GM21447 (cell line): ENCODE data around the gene MUC6.
A peak's percentile ranks its signal among the peaks of the same experiment; 100 is the strongest.

Experiments used
- ATAC-seq: cut with Tn5 transposase; IDR thresholded peaks from one replicate; pipeline ENCODE4 v1.9.1; 2021; ENCODE audit not compliant: unreplicated experiment

The MUC6 gene

DNA sequence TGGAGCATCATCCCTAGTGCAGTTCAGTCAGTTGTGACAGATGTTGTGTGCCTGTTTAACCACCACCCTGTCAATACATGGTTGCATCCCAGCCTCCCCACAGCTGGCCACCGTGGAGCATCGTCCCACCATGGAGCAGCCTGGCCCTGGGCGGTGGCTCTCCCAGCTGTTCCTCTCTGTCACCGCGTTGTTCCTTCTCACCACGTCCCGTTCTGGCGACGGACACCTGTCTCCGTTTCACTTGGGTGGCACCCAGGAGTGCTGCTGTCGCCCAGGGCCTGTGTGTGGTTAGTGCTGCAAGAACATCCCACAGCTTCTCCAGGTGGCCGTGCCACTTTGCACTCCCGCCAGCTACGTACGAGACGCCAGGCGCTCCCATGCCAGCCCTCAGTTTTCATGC is 26.5 kb downstream of the MUC6 start:
- ATAC-seq, result no peak

DNA sequence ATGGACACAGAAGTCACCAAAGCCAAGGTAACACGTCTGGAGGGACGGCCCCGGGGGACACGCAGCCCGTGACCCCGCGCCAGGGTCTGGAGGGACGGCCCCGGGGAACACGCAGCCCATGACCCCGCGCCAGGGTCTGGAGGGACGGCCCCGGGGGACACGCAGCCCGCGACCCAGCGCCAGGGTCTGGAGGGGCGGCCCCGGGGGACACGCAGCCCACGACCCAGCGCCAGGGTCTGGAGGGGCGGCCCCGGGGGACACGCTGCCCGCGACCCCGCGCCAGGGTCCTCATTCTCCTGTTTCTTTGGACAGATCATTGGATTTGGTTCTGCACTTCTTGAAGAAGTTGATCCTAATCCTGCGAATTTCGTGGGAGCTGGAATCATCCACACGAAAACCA is 27.1 kb downstream of the MUC6 start:
- ATAC-seq, result no peak

DNA sequence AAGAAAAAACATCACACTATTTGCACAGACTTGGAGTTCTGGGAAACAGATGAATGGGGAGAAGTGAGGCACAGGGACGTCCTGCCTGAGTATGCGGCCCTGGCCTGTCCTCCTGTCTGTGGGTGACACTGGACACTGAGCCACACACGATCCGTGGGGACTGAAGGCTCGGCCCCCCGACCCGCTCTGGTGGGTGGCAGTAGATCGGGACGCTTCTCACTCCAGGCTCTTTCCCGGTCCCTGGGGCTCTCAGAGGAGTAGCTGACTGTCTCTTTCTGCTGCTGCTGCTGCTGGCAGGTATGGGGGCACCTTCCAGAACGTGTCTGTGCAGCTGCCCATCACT is 27.7 kb downstream of the MUC6 start:
- no peak for ATAC-seq

DNA sequence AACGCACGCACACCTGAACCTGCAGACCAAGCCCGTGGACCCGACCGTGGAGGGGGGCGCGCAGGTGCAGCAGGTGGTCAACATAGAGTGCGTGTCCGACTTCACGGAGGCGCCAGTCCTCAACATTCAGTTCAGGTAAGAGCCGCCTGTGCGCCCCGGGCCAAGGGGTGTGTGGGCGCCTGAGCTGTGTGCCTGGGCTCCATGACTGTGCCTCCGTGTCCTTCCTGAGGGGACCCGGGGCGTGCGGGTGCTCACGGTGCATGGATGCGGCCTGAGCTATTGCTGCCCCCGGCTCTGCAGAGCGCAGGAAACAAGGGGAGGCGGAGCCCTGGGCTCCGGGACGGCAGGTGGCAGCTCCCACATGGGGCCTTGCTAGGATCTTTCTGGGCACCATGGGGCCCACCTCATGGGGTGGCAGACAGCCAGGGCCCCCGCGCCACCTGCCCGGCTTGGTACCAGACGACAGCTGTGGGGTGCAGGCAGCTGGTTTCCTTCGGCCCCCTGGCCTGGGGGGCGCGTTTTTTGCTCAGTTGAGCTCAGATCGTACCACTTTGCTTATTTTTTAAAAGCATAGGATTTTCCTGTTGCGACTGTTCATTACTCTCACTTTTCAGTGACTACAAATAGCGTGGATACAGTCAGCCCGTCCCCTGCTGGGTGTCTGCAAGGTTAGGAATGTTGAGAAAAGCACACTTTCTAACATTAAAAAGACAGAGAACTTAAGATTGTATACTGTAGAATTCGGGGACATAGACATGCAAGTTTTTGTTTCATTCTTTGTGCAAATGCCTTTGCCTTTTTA is 28.3 kb downstream of the MUC6 start:
- no peak for ATAC-seq

DNA sequence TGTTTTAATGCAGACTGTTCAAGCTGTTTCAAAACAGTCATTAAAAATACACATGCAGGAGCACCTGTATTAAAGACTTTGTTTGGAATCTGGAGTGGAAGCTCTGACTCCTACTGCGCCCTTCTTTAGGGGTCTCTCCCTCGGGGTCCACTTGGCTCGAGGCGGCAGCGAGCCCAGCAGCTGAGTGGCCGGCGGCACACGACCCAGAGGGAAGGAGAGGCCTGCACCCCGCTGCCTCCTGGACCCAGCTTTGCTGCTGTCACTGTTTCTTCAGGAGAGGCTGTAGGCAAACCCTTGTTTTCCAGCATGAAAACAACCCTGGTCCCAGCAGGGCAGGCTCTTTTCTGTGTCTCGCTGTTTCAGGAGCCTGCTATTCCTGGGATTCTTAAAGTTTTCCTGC is 29.2 kb downstream of the MUC6 start:
- no peak for ATAC-seq

DNA sequence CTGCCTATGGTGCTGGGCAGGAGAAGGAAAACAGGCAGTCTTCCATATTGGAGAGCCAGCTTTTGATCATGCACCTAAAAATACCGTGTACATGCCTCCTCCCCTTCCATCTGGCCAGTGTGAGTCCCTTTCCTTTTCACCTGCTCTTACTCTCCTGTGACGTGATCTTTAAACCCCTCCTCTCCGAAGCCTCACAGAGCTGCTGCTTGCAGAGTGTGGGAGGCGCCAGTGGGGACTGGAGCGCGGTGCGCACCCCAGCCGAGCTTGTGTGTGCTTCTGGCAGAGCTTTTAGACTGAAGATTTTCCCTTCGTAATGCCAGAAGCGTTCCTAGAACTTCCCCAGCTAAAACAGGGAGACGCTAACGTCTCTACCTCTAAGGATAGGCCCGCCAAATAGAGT is 29.8 kb downstream of the MUC6 start:
- ATAC-seq, result no peak

DNA sequence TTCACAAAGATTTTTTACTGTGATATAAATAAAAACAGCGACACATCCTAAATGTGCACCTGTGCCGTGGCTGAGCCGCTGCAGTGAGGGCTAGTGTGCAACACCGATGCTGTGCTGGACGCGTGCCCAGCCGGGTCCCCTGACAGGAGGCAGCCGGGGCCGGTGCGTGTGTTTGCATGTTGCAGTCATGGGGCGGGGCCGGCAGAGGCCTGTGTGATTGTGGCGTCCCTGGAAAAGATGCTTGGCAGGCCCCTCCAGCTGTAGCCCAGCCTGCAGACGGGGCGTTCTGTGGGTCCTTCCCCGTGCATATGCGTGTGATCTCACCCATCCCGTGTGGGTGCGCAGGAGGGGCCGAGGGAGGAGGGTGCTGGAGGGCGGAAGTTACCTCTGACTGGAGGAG is 30.6 kb downstream of the MUC6 start:
- ATAC-seq, result no peak

DNA sequence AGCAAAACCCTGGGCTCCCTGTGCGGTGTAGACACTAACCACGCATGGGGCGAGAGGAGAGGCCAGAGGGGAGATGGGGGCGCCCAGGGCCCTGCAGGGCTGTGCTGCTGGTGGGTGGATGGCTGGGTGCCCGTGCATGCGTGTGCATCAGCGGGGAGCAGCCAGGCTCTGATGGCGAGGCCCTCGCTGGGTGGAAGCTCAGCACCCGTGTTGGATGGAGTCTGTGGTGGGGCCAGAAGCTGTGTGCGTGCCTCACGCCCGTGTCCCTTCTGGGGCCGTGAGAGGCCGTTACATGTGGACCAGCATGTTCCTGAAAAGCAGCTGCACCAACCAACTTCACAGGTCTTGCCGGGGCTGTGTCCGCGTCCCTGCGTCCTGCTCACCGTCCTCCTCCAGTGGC is 33.4 kb downstream of the MUC6 start:
- no peak for ATAC-seq

DNA sequence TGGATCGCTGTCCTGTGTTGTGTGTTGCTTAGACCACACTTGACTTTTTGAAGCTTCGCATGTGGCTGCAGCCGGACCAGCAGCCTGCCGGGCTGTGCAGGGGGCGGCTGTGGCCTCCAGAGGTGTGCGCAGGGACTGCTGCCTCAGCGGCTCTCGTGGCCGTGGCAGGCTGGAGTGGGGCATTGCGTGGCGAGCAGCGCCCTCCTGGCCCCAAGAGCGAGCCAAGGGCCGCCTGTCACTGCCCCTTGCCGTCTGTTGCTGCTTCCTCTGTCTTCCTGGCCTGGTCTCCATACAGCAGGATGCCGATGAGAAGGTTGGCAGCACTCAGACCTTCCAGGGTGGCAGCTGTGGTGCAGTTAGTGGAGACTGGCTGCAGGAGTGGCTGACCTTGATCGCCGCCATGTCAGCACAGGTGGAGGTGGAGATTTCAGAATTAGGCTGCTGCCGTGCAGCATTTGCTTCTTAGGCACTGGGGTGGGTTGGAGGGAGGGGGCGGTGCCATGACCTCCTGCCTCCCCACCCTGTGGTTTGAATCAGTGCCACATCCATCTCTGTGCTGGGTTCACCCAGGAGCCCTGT is 34.0 kb downstream of the MUC6 start:
- no peak for ATAC-seq

DNA sequence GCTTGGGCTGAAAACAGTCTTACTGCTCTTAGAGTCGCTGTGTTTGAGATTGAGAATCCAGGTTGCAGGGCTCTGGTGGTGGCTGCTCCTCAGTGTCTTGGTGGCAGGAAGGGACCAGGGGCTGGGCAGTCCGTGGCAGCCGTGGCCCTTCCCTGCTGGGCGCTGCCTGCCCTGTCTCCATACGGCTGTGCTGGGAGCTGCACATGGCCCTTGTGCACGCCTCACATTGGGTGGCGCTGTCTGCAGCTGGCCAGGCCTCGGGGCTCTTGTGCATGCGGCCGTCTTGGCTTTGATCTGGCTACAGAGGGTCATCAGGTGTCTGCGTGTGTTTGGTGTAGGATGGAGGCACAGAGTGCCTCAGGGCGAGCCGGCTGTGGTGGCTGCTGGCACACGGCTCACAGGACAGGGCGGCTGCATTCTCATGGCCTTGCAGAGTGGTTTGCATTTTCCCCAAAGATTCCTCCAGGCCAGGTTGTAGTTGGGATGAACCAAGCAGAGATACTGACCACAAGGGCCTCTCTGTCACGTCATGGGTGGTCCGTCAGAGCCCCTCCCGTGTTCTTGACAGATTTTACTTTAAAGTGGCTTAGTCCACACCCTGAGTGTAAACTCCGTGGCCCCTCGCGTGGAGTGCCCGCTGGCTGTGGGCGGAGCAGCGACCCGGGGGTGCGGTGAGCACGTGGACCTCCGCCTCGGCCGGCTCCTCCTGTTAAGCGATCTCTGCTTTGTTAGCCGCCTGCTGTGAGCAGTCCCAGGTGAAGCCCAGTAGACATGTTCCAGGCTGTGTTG is 34.7 kb downstream of the MUC6 start:
- no peak for ATAC-seq

DNA sequence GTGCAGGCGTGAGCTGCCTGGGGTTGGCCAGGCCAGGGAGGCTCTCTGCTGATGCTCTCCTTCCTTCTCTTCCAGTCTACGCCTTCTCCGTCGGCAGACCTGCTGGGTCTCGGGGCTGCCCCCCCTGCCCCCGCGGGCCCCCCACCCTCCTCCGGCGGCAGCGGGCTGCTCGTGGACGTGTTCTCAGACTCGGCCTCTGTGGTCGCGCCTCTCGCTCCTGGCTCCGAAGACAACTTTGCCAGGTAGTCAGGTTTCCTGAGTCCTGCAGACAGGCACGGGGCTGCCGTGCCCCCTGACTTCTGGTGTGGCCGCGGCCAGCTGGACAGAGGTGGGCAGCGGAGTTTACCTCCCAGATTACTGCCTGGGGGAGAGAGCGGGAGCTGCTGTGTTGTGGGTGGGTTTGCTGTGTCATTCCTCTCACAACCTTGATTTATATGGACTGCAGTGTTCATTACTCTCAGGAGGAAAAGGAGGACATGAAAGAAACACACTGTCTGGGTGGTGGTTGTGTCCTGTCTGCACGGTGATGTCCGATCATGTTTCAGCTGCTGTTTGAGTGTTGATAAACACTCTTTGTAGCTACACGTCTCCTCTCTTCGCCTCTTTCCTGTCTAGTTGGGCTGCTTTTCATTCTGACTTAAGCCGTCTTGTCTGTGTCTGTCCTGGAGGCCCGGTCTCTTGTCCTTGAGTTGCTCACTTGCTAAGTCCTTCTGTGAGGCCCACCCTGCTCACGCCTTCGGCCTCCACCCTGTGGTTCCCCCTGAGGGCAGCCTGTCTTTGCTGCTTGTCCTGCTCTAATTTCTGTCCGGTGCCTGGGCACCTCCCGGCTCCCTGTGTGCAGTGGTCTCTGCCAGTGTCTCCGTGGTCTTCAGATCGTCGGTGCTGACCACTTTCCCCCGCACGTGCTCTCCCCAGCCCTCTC is 35.9 kb downstream of the MUC6 start:
- no peak for ATAC-seq

DNA sequence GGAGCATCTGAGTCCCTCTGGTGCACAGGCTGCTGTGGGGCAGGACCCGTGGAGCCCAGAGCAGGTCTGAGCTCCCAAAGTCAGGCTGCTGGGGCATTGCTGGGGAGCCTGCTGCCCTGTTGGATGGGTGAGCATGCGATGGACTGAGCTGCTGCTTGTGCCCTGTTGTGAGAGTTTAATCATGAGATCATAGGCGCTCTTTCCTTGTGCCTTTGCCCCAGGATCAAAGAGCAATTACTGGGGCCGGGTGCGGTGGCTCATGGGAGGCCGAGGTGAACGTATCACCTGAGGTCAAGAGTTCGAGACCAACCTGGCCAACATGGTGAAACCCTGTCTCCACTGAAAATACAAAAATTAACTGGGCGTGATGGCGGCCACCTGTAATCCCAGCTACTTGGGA is 37.5 kb downstream of the MUC6 start:
- ATAC-seq, result no peak

DNA sequence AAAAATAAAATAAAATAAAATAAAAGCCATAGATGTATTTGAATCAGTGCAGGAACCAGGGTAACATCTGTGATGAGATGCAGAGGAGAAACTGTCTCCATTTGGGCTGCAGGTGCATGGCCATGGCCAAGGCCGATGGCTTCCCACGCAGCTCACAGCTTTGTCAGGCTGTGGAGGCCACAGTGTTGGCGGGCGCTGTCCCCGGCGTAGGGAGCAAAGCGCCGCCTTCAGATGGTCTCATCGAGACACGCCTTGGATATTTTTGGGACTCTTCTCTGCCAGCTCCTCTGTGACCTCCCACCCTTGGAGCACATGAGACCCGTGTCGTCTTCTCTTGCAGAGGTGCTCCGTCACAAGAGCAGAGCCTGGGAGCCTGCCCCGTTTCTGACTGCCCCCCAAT is 38.6 kb downstream of the MUC6 start:
- ATAC-seq, result no peak

DNA sequence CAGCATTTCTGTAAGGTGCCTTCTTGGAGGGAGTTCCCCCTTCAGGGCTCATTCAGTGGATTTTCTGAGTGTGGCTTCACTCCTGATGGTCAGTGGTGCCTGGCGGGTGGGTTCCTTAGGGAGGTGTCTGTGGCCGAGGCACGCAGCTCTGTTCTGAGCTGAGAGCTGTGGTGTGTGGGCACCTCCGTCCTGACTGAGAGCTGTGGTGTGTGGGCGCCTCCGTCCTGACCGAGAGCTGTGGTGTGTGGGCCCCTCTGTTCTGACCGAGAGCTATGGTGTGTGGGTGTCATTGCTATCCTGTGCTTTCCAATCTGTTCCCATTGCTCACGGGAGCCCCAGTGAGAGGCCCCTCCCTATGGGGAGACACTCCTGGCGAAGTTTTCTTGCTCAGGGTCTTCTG is 39.8 kb downstream of the MUC6 start:
- ATAC-seq, result no peak

DNA sequence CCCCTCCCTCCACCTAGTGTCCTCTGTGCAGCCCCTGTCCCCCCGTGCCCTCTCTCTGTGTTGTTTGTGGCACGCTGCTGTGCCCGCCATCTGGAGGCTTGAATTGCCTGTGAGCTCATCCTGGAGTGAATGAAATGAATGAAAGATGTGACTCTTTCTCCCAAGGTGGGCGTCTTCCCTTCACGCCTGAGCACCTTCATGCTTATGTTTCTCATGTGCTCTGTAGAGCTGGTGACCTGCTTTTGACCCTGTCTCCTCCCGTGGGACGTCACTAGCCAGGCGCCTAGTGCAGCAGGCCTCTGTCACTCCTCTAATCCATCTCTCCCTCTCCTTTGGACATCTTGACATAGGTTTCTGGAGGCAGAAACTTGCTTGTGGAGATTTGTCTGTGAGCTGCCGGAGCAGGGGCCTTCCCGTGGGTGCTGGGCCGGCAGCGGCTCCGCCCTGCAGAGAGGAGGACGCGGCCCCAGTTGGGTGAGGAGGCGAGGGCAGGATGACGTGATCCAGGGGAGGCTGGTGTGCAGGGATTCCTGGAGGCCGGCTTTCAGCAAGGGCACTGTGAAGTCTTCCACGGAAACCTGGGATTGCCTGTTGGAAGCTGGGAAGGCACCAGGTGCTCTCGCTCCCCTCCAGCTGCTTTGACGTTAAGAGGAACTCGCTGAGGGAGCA is 40.6 kb downstream of the MUC6 start:
- ATAC-seq, result peak; percentile 59

DNA sequence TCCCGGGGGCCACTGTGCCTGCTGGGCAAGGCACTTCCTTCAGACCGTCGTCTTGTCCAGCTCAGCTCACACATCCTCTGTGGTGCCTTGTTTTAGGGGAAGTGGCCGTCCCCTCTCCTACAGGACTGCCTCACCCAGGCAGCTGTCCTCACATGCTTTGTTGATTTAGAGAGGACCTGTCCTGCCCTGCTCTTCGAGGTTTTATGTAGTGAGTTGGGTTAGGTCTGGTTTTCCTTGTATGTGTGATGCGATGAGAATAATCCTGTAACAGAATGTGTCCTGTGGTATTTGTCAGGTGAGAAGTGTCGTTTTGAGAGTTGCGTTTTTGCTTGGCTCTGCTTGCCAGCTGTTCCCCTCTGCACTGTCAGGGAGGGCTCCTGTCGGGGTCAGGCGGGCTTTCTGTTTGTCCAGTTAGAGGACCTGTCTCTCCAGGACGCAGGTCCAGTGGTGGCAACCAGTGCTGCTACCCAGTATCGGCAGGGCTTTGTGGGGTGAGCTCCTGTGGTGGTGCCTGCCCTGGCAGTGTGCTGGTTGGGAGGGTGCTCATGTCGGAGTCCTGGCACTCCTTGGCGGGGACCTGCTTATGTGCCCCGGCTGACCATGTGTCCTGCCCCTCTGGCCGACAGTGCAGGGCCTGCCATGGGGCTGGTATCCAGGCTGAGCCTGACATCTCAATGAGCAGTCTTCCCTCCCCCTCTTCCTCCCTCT is 41.3 kb downstream of the MUC6 start:
- ATAC-seq, result no peak

DNA sequence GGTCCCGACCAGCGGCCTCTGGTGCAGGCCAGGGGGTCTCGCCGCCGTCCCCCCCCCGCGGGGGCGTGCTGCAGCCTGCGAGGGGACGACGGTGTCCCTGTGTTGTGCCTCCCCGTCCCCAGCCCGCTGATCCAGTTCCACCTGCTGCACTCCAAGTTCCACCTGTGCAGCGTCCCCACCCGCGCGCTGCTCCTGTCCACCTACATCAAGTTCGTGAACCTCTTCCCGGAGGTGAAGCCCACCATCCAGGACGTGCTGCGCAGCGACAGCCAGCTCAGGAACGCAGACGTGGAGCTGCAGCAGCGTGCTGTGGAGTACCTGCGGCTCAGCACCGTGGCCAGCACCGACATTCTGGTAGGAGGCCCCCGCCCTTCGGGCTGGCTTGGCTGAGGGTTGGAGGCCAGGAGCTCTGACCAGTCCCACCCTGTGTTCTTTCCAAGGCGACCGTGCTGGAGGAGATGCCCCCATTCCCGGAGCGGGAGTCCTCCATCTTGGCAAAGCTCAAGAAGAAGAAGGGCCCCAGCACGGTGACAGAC is 42.8 kb downstream of the MUC6 start:
- ATAC-seq, result no peak

DNA sequence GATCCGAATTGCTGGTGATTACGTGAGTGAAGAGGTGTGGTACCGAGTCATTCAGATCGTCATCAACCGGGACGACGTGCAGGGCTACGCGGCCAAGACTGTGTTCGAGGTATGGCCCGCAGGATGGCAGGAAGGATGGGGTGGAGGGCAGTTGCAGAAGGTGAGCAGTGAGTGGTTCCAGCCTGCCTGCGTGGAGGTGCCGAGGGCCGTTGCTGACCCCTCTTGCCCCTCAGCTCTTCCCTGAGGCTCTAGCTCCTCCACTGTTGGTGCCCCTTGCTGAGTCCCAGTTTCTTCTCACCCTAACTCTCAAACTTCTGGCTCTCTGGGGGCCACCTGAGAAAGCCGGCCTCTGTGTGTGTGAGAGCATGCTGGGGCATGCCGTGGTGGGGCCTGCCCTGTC is 43.9 kb downstream of the MUC6 start:
- ATAC-seq, result no peak

DNA sequence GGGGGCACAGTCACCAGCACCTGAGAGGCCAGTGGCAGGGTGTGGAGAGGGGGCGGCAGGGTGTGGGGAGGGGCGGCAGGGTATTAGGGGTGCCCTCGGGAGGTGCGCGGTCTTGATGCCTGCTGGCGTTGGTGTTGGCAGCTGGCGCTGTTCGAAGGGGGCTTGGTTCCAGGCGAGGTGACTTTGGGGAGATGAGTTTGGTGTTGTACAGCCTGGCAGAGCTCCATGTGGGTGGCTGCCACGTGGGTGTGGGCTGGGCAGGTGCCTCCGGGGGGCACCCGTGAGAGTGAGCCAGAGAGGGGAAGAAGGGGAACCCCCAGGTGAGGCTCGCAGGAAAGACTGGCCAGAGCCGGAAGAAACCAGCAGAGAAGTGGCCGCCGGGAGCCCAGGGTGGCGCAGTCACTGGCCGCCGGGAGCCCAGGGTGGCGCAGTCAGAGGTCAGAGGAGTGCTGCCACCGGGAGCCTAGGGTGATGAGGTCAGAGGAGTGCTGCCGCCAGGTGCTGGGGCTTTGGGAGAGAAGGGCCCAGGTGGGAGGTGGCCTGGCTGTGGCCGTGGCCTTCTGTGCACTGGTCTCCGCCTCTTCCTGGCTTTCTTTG is 44.7 kb downstream of the MUC6 start:
- ATAC-seq, result no peak
